GM18502 (cell line): ENCODE measurements around the gene TSPAN2.
A peak's percentile ranks its signal among the peaks of the same experiment; 100 is the strongest.

ENCODE experiments used
- ATAC-seq: cut with Tn5 transposase; IDR thresholded peaks from one replicate; pipeline ENCODE4 v1.9.1; 2021; ENCODE audit warnings: mild to moderate bottlenecking; ENCODE audit not compliant: unreplicated experiment, poor library complexity

TSPAN2 gene

DNA sequence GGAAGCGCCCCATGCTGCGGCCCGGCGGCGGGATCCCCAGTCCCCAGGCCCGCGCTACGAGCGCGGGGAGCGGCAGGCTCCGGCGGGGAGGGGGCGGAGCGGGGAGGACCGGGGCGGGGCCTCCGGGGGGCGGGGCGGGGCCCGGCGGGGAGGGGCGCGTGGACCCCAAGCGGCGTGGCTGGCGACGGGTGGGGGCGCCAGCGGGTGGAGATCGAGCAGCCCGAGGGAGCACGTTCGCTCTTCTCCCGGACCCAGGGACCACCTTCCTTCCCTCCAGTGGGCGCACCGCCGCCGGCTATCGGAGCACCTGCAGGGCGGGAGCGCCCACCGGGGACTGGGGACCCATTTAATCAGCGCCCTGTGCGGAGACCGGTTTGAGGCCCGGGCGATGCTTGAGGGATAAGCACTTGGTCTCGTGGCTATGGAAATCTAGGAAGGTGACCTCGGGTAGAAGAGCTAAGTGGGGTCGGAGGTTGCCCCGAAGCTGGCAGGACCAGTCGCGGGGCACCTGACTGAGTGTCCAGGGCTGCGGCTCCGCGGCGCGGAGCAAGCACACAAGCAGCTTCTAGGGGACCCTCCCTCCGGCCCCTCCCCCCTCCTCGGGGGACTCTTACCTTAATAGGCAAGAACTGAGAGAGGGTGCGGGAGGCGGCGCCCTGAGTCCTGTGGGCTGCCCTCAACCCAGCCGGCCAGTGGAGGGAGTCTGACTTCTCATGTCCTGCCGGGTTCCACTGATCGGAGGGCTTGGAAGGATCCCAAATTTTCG, at the start of gene TSPAN2:
TSPAN2 (minus strand) TSS at position 84 of the 766 bp plus-strand sequence; CDS start at position 13, 71 bp downstream.
- ATAC-seq = no peak

DNA sequence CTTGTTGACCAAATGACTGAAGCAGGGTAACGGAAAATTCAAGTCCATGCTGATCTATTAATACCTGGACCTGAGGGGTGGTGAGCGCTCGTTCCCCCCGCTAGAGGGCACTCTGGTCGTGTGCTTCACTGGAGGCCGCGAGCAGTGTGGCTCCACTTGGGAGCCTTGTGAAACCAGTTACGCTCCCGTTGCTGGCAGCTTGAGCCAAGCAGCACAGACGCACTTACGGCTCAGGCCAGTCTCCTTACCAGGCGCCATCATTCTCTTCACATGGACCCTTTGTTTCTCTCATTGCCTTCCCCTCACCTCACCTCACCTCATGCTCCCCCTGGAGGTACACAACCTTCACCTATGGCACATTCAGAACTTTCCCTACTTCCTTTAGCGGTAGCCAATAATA, 49.7 kb upstream of the TSPAN2 start:
- peak; percentile 85 for ATAC-seq

DNA sequence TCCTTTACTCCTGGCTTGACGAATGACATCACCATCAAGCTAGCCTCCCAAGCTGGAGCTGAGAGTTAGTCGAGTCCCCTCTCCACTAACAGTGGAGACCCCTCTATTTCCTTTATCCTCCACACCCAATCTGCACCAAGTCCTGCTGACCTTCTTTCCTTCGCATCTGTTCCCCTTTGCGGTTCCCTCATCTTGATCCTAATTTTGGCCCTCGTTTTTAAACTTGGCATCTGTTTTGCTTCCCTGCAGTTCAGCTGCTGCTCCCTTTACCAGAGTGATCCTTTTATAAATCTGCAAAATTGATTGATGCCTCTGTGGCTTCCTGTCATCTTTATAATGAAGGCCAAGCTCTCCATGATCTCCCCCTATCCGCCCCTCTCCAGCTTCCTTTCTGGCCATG, 49.0 kb upstream of the TSPAN2 start:
- ATAC-seq = no peak

DNA sequence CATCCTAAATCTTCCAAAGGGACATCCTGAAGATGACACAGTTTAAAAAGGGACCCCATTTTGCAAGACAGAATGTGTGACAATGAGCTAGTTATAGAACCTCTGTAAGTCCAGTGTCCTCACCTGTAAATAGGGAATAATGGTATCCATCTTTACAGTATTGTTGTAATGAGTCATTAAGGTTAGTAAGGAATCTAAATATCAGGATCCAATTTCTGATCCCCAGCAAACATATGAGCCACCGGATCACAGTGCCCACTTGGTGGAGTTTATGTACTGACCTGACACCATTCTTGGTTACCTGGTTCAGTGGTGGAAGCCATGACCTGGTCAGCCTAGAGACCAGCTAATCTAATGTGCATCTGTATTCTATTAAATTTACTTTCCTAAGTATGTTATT, 47.9 kb upstream of the TSPAN2 start:
- ATAC-seq = no peak

DNA sequence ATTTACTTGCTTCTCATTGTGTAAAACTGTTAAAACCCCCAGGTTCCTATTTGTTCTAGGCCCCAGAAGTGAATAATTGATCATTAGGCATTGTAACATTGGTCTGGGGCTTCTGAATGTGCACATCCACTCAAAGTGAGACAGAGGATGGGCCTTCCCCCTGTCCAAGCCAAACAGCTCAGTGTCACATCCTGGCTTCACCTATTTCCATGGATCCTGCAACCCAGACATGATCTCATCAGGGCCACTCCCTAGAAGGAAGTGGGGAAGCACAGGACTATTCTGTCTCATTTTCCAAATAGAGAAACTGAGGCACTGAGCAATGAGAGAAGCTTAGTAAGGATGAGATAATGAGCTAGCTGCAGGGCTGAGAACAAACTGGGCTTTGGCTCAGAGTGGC, 47.4 kb upstream of the TSPAN2 start:
- no peak for ATAC-seq

DNA sequence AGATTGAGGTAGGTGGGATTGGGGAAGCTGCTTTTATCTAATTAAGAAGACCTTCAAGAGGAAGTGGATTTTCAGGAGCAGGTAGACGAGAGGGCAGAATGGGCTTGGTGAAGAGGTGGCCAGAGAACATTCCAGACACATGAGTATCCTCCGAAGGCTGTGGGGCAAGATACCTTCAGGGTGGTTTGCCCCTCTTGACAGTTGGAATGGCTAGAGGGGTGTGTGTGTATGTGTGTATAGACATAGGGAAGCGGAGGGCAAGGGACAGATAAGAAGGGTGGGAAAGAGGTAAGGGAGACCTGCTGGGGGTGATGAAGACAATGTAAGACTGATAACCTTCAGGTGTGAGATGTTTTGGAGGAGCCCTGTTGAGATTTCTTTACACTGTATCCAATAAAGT, 46.8 kb upstream of the TSPAN2 start:
- no peak for ATAC-seq

DNA sequence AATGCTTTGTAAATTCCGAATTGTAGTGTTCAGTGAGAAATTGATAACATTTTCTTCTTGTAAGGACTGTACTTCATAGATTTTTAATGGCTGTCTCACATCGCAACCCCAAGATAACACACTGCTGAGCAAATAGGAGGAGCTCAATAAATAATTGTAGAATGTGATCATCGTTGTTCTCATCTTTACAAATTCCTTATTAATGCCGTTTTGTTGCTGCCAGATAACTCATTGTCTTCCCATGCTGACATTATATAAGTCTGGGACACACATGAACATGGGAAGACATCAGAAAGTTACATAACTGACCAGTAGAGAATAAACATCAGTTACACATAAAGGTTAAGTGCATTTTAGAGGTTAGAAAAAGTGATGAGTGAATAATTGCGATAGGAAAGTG, 46.4 kb upstream of the TSPAN2 start:
- ATAC-seq = no peak

DNA sequence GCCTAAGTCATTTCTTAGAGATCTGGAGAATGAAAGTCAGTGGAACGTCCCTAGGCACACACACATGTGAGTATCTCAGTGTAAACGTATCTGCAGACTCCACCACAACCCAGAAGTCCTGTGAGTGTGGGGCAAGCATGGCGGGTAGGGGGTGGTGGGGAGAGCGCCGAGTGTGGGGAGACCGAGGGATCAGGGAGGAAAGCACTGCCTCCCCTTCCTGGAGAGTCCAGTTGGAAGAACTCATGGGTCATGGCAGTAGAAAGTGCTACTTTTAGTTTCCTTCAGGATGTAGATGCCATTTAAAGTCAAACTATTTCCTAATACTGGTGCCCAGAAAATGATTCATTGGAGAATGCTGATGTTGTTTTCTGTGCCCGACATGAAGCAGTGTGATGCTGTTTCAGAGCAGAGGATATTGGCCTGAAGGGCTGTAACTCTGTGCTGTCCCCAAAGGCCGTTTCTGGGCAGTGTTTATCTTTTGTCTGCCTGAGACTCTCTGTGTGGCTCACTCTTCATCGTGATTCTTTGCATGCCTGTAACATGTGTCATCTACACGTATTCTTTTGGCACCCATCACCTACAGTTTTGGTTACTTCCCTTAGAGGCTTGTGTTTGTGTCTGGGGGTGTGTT, 45.7 kb upstream of the TSPAN2 start:
- no peak for ATAC-seq

DNA sequence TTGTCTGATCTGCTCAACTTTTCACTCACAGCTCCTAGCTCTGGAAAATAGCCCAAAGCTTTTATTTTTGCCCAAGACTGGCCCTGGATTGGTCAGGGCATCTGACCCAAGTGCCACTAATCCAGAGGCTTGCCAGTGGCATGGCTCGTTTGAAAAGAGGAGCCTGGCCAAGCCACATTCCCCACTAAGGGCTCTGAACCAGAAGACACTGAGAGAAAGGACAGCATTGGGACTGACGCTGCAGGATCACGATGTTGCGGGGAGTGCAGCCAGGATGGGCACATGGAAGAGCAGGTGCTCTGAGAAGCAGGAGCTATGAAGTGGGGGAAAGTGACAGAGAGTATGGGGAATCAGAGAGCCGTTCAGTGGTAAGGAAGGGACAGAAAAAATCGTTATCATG, 44.9 kb upstream of the TSPAN2 start:
- no peak for ATAC-seq

DNA sequence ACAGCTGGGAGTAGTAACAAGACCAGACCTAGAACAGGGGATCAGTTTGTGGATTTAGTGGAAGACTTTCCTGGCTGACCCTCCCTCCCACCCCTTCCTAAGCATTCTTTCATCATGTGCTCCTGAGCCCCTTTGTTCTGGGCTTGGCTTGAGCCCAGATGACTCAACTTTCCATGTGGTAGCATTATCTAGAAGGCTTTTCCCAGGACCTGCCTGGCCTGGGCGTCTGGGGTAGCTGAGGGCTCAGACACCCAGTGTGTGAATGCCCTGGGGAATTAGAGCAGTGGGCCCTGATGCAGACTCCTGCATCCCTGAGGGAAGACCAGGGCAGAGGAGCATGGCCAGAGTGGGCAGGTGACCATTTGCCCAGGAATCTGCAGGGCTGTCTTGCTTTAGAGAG, 44.1 kb upstream of the TSPAN2 start:
- no peak for ATAC-seq

DNA sequence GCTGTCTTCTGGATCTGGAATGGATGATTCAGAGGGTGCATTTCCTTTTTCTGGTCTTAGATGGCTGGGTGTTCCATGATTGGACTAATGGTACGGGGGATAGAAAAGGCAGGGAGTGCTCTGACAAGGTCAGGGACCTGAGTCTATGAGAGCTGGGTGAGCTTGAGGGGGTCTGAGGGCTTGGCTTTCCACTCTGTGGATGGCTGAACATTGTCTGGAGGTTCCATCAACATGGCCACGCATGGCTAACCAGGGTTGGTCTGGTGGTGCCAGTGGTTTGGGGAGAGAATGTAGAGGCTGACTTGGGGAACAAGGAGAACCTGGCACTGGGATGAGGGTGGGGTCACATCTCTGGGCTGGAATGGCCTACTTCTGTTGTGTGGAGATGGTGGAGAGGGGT, 41.5 kb upstream of the TSPAN2 start:
- ATAC-seq = no peak

DNA sequence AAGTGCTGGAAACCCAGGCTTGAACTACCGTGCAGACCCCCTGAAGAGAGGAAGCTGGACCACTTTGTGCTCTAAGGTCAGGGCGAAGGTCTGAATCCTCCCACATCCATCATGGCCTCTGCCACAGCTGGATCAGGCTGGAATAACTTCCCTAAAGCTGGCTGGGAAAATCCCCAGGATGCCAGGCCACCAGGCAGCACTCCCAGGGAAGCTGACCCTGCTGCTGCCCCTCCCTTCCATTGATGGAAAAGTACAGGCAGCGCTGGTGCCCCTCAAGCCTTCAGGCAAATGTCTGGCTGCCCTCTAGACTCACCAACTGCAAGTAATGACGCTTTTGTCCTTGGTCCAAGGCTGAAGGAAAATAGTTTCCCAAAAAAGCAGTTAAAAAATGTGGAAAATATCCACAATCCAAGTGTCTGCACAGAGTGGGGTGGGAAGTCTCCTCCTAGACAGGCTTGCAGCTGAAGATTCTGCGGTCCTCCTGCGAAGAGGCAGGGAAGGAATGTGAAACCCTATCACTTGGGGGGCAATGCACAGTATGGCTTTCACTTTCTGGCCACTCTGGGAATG, 39.9 kb upstream of the TSPAN2 start:
- ATAC-seq = no peak

DNA sequence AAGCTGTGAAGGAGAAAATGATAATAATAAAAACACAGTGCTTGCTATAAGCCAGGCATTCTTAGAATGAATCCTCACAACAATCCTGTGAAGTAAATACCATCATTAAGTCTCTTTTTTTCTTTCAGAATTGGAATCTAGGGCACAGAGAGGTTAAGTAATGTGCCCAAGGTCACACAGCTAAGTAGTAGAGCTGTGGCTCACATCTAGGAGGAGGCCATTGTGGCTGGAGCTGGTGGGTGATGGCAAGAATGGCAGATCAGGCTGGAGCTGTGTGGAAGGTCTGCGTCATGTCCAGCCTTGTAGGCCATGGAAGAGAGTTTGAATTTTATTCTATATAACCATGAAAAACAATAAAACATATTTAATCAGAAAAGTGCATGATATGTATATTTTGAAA, 38.2 kb upstream of the TSPAN2 start:
- ATAC-seq = no peak

DNA sequence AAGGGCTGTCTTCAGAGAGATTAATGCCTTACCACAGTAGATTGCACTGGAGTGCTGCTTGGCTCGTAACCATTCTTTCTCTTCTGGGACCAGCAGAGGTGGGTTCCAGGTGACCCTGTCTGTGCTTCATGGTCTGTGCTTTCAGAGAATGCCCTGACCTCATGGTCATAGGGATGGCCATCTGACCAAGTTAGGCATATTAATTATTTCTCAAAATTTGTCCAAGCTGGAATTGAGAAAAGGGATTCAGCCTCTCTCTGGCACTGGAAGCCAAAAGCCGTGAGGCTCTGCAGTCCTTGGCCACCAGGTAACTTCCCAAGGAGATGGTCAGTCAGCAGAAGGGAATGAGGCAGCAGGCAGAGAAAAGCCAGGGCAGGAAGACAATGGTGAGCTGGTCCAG, 37.2 kb upstream of the TSPAN2 start:
- ATAC-seq = no peak

DNA sequence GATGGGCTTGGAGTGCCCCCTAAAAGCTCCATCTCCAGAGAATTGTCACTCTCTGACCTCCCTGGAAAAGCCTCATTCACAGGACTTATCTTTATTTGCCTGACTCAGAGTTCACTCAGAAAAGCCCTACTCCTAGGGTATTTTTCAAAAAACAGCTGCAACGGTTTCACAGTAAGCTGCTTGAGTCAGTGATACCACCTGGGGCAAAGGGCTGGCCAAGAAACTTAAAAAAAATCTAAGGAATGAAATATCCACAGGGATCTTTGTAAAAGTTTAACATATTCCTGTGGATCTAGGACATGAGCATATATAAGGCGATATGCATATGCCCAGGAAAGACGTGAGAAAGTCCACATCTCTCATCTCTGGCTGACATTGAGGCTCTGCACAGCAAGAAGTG, 33.8 kb upstream of the TSPAN2 start:
- no peak for ATAC-seq

DNA sequence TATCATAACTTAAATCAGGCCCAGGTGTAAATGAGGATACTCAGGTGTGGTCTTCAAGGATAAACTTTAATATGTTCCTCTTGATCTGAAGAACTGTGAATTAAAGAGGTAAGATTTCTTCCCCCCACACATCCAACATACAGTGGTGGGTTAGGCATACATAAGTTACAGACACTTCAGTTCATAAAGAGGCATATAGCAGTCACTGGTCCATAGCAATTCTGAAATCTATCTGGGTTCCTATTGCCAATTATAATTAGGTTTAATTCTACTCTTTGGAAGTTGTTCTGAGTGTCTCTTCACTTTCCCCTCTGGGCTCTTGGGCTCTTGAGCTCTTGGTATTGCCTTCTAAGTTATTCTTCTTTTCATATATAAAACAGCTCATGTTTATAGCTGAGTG, 32.5 kb upstream of the TSPAN2 start:
- no peak for ATAC-seq

DNA sequence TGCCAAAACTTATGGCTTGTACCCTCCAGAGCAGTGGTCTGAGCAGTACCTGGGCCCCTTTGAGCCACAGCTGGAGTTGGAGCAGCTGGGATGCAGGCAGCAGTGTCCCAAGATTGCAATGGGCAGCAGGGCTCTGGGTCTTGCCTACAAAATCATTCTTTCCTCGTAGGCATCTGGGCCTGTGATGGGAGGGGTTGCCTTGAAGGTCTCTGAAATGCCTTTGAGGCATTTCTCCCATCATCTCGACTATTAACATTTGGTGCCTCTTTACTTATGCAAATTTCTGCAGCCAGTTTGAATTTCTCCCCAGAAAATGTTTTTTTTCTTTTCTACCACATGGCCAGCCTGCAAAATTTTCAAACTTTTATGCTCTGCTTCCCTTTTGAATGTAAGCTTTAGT, 31.0 kb upstream of the TSPAN2 start:
- ATAC-seq = no peak

DNA sequence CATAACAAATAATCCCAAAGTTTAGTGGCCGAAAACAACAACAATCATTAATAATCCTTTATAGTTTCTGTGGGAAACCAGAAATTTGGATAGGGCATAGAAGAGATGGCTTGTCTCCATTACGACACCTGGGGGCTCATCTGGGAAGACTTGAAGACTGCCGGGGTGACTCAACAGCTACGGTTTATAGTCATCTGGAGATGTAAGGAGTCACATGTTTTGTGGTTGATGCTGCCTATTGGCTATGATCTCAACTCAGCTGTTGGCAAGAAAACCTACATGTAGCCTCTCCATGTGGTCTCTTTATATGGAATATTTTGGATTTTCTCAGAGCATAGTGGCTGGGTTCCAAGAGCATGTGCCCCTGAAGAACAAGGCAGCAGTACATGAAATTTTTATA, 29.3 kb upstream of the TSPAN2 start:
- ATAC-seq = no peak

DNA sequence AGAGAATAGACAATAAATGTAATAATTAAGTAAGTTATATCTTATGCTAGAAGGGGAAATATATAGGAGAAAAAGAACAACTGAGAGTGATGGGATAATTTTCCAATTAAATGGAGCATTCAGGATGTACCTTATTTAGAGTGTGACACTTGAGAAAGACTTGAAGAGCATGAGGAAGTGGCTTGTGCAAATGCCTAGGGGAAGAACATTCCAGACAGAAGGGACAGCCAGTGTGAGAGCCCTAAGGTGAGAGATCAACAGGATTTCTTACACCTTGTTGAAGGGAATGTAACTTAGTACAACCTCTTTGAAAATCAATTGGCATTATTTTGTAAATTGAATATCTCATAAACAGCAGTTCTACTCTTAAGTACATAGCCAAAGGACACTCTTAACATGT, 28.8 kb upstream of the TSPAN2 start:
- no peak for ATAC-seq

DNA sequence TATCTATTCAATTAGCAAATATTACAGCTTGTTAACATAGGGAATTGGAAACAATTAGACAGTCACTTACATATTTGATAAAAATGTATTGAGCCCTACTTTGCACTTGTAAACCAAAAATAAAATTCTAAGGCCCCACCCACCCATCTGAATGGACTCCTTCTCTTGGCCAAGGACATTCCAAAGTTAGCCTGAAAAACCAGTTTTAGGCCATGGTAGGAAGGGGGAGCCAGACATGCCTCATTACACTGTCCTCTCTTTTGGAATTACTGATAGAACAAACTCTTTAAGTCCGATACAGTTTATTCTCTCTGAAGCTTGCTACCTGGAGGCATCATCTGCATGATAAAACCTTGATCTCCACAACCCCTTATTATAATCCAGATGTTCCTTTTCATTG, 28.0 kb upstream of the TSPAN2 start:
- ATAC-seq = no peak

DNA sequence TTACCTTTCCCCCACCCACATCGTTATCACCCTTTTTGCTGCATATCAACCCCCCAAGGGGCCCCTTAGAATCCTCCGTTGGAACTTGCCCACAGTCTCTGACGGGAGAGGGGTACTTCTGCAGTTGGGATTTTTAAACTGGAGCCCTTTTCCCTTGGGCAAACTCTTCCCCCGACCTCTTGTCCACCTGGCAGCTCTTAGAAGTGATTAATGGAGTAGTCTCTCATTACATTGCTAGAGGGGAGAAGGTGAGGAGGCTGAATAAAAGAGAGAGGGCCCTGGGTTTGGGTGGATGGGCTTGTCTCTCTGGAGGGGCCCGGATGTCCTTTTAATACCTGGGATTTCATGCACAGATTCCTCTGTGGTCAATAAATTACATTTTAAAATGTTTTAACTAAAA, 27.2 kb upstream of the TSPAN2 start:
- ATAC-seq = no peak
